ENCODE measurements around the gene RMDN2. TPM values are rescaled to one million over a fixed set of nuclear protein-coding genes. Genes with fewer than 3 reads are reported as not detected.

RMDN2 gene
- total RNA-seq, 1 experiment from 2014 or later: 3.0 TPM

GRCh38 chr2:37890893-37891495 is 34.1 kb upstream of the RMDN2 start:
- peaks cover 3% of the 10 kb centered on the region for H3K4me1 Mint-ChIP-seq
- H3K27me3 Mint-ChIP-seq (ENCODE audit: low read depth): no peaks in the 10 kb centered on the region
- no peak overlapping the region for H3K27ac Mint-ChIP-seq
- H3K36me3 Mint-ChIP-seq: no peaks in the 10 kb centered on the region
- ATAC-seq: peak; percentile 96
- H3K9me3 Mint-ChIP-seq: no peaks in the 10 kb centered on the region
- DNase-seq (ENCODE audit: low spot score): peak; percentile 81
- POLR2A ChIA-PET: no interaction called here
- CTCF ChIA-PET: interaction anchor here (0.8 to 3.2 kb wide), 2 partner anchors 14 to 495 kb away, joined by 3 to 9 read pairs; no protein-coding TSS in a partner anchor
- H3K4me3 Mint-ChIP-seq: no peak overlapping the region
- TF ChIP-seq, protein P1, sequence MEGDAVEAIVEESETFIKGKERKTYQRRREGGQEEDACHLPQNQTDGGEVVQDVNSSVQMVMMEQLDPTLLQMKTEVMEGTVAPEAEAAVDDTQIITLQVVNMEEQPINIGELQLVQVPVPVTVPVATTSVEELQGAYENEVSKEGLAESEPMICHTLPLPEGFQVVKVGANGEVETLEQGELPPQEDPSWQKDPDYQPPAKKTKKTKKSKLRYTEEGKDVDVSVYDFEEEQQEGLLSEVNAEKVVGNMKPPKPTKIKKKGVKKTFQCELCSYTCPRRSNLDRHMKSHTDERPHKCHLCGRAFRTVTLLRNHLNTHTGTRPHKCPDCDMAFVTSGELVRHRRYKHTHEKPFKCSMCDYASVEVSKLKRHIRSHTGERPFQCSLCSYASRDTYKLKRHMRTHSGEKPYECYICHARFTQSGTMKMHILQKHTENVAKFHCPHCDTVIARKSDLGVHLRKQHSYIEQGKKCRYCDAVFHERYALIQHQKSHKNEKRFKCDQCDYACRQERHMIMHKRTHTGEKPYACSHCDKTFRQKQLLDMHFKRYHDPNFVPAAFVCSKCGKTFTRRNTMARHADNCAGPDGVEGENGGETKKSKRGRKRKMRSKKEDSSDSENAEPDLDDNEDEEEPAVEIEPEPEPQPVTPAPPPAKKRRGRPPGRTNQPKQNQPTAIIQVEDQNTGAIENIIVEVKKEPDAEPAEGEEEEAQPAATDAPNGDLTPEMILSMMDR (IDR thresholded peaks at IDR 0.05): peak; percentile 68
- TF ChIP-seq AR (CRISPR knock-in tag; IDR thresholded peaks at IDR 0.05): no peak
- 0 out of 2 replicates have a peak, but pooled peaks have one; percentile 15 for TF ChIP-seq GABPB1 (CRISPR knock-in tag; IDR thresholded peaks at IDR 0.05)
- TF ChIP-seq NFATC4 (CRISPR knock-in tag; IDR thresholded peaks at IDR 0.05): no peak
- no peak for TF ChIP-seq OVOL2 (CRISPR knock-in tag; IDR thresholded peaks at IDR 0.05; ENCODE audit: borderline replicate concordance)

DNA sequence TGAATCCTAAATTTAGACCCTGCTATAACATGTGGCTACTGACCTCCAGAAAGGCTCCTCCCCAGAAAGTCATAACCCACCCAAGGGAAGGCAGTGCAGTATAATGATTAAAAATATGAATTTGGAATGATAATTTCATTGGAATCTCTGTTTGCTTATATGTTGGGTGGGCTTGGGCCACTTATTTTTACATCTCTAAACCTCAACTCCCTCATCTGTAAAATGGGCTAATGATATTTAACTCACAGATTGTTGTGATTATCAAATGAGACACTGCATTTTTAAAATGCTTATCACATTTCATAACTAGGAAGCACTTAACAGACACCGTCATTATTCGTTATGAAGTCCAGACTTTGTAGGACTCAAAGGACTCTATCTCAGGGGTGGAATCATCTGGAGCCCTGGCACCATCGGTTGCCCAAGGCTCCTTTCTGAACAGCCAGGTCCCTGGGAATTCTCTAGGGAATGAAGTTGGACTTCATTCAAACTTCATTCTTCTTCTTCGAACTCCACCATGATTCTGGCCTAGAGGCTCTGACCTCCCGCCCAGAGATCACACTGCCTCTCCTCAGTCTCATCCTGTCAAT is 33.1 kb upstream of the RMDN2 start:
- DNase-seq (ENCODE audit: low spot score): no peak
- H3K27me3 Mint-ChIP-seq (ENCODE audit: low read depth): no peaks in the 10 kb centered on the region
- ChIA-PET POLR2A (no interaction called here), CTCF (no interaction called here)
- H3K4me1 Mint-ChIP-seq: 0 out of 2 replicates have a peak, but pooled peaks cover 3% of the 10 kb centered on the region
- H3K27ac Mint-ChIP-seq: no peak overlapping the region
- TF ChIP-seq GABPB1 (CRISPR knock-in tag; IDR thresholded peaks at IDR 0.05) (no peak), RORB (CRISPR knock-in tag; IDR thresholded peaks at IDR 0.05) (no peak), ATF6 (CRISPR knock-in tag; IDR thresholded peaks at IDR 0.05) (no peak)
- TF ChIP-seq, protein P2, sequence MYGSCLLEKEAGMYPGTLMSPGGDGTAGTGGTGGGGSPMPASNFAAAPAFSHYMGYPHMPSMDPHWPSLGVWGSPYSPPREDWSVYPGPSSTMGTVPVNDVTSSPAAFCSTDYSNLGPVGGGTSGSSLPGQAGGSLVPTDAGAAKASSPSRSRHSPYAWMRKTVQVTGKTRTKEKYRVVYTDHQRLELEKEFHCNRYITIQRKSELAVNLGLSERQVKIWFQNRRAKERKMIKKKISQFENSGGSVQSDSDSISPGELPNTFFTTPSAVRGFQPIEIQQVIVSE (CRISPR knock-in tag; IDR thresholded peaks at IDR 0.05; ENCODE audit: borderline replicate concordance): no peak
- TF ChIP-seq, protein P3, sequence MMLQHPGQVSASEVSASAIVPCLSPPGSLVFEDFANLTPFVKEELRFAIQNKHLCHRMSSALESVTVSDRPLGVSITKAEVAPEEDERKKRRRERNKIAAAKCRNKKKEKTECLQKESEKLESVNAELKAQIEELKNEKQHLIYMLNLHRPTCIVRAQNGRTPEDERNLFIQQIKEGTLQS (CRISPR knock-in tag; conservative IDR thresholded peaks at IDR 0.05): no peak
- H3K9me3 Mint-ChIP-seq: no peaks in the 10 kb centered on the region
- H3K4me3 Mint-ChIP-seq: no peak overlapping the region
- H3K36me3 Mint-ChIP-seq: no peaks in the 10 kb centered on the region
- no peak for ATAC-seq

DNA sequence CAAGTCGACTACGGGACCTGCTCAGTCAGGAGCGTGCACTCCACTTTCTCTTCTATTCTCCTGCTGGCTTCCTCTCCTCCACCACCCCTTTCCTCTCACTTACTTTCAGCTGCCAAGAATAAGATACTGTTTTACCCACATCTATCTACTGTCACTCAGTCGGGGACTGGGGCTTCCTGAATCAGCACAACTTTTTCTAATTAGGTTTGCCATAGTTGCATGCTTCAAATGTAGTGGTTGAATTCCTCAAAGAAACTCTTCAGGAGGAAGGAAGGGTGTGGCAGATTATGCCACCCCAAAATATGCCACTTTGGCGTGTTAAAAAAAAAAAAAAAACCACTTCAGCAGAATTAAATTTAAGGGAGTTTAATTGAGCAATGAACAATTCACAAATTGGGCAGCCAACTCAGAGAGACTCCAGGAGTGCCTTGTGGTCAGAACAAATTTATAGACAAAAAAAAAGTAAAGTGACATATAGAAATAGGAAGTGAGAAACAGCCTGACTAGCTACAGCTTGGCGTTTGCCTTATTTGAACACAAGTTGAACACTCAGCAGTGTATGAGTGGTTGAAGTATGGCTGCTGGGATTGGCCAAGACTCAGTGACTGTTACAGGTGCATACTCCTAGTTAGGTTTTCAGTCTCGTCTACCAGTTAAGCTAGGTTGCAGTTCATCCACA is 32.5 kb upstream of the RMDN2 start:
- Mint-ChIP-seq H3K4me3 (no peak overlapping the region), H3K4me1 (0 out of 2 replicates have a peak, but pooled peaks cover 3% of the 10 kb centered on the region), H3K27ac (no peak overlapping the region), H3K27me3 (ENCODE audit: low read depth) (no peaks in the 10 kb centered on the region), H3K36me3 (no peaks in the 10 kb centered on the region), H3K9me3 (no peaks in the 10 kb centered on the region)
- no peak for DNase-seq (ENCODE audit: low spot score)
- ChIA-PET CTCF (interaction anchor here (1.0 to 1.1 kb wide), 2 partner anchors 477 to 496 kb away, joined by 3 to 4 read pairs; no protein-coding TSS in a partner anchor), POLR2A (no interaction called here)
- ATAC-seq: no peak
- TF ChIP-seq ZNF232 (CRISPR knock-in tag; IDR thresholded peaks at IDR 0.05) (no peak), FOXK1 (CRISPR knock-in tag; IDR thresholded peaks at IDR 0.05) (no peak), GABPB1 (CRISPR knock-in tag; IDR thresholded peaks at IDR 0.05) (no peak)
